ENCODE results near the gene NINJ1. TPM values are rescaled to one million over a fixed set of nuclear protein-coding genes. Genes with fewer than 3 reads are reported as not detected.

NINJ1 gene
- total RNA-seq: 35.4 and 50.4 TPM in 2 replicates

GRCh38 chr9:93134015-93134739 is at the start of gene NINJ1:
Gene NINJ1, minus strand, starts transcription at chr9:93134251. Its CDS starts 34 bp downstream, at chr9:93134217.

GRCh38 chr9:93096131-93096802 is 37.8 kb downstream of the NINJ1 start, which contains the start of gene CARD19:
Gene CARD19, plus strand, starts transcription at chr9:93096217. Its CDS starts 129 bp downstream, at chr9:93096346.

Other genes starting within 250 kb of the NINJ1 start
- 1.2 and 2.6 TPM in 2 replicates for gene FGD3, start 186.7 kb downstream of the NINJ1 start, total RNA-seq
- gene SUSD3, start 75.5 kb downstream of the NINJ1 start, total RNA-seq: 1.7 TPM in 1 of 2 replicates, not detected in the other
- 81.7 and 88.9 TPM in 2 replicates for gene CARD19, start 38.0 kb downstream of the NINJ1 start, total RNA-seq
- 0.24 TPM in 1 of 2 replicates, not detected in the other for gene WNK2, start 49.9 kb upstream of the NINJ1 start, total RNA-seq

Measured in tracheal epithelial cell (primary cell).